IMR-90 (cell line): Measurements from ENCODE around the gene ISG20L2.

ENCODE experiments used
- FOS ChIP-seq: fragments of 150-350 bp; IDR thresholded peaks from 2 replicates; pipeline ENCODE4 v1.6.1; 2016; ENCODE audit warnings: low read depth, low read length
- NFE2L2 ChIP-seq: fragments of 150-350 bp; IDR thresholded peaks from 2 replicates; pipeline ENCODE4 v1.6.1; 2016; ENCODE audit warnings: low read depth, mild to moderate bottlenecking, low read length
- POLR2A ChIP-seq: IDR thresholded peaks from 2 replicates; pipeline ENCODE4 v1.6.1; 2012; ENCODE audit warnings: mild to moderate bottlenecking, low read depth, low read length
- RFX5 ChIP-seq: IDR thresholded peaks from 2 replicates; pipeline ENCODE4 v1.8.0; 2012; ENCODE audit warnings: low read depth, mild to moderate bottlenecking, low read length, moderate library complexity
- SMC3 ChIP-seq: fragments of 150-350 bp; IDR thresholded peaks from 2 replicates; pipeline ENCODE4 v1.6.1; 2016; ENCODE audit warnings: low read depth, mild to moderate bottlenecking, antibody characterized with exemption, low read length, moderate library complexity
- USF2 ChIP-seq: fragments of 150-350 bp; IDR thresholded peaks from 2 replicates; pipeline ENCODE4 v1.6.1; 2017; ENCODE audit warnings: mild to moderate bottlenecking, antibody characterized with exemption, low read length, low read depth
- TF ChIP-seq, protein P1 (sequence below): conservative IDR thresholded peaks from 2 replicates; pipeline ENCODE4 v1.5.1; 2012; ENCODE audit warnings: mild to moderate bottlenecking, low read depth, low read length, improper control_type of control experiment

DNA sequence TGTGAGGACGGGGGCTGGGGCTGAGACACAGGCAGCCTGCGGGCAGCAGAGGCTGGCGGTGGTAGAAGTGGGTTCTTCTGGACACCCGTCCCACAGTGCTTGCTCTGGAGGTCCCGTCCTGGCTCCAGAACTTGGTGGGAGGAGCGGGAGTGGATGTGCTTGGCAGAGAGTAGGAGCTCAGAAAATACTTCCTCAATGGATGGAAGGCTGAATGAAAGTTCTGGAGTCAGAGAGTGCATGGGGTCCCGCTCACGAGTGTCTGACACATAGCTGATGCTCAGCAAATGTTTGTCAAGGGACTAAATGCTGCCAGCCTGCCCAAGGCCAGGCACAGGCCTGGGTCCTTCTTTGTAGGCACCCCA is 37.9 kb downstream of the ISG20L2 start:
- TF ChIP-seq, protein P1, sequence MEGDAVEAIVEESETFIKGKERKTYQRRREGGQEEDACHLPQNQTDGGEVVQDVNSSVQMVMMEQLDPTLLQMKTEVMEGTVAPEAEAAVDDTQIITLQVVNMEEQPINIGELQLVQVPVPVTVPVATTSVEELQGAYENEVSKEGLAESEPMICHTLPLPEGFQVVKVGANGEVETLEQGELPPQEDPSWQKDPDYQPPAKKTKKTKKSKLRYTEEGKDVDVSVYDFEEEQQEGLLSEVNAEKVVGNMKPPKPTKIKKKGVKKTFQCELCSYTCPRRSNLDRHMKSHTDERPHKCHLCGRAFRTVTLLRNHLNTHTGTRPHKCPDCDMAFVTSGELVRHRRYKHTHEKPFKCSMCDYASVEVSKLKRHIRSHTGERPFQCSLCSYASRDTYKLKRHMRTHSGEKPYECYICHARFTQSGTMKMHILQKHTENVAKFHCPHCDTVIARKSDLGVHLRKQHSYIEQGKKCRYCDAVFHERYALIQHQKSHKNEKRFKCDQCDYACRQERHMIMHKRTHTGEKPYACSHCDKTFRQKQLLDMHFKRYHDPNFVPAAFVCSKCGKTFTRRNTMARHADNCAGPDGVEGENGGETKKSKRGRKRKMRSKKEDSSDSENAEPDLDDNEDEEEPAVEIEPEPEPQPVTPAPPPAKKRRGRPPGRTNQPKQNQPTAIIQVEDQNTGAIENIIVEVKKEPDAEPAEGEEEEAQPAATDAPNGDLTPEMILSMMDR: no peak
- TF ChIP-seq SMC3 (no peak), RFX5 (no peak), POLR2A (no peak), USF2 (no peak), NFE2L2 (no peak), FOS (no peak)
